ENCODE measurements around the gene GTF2F1. TPM values are rescaled to one million over a fixed set of nuclear protein-coding genes. Genes with fewer than 3 reads are reported as not detected.

The GTF2F1 gene
- total and polyA plus RNA-seq, 9 of the 15 experiments (the other 6 are each of a cell fraction or from before 2014, with no cell fraction given), result 4.7 to 75.4 (median 68.4) TPM

DNA sequence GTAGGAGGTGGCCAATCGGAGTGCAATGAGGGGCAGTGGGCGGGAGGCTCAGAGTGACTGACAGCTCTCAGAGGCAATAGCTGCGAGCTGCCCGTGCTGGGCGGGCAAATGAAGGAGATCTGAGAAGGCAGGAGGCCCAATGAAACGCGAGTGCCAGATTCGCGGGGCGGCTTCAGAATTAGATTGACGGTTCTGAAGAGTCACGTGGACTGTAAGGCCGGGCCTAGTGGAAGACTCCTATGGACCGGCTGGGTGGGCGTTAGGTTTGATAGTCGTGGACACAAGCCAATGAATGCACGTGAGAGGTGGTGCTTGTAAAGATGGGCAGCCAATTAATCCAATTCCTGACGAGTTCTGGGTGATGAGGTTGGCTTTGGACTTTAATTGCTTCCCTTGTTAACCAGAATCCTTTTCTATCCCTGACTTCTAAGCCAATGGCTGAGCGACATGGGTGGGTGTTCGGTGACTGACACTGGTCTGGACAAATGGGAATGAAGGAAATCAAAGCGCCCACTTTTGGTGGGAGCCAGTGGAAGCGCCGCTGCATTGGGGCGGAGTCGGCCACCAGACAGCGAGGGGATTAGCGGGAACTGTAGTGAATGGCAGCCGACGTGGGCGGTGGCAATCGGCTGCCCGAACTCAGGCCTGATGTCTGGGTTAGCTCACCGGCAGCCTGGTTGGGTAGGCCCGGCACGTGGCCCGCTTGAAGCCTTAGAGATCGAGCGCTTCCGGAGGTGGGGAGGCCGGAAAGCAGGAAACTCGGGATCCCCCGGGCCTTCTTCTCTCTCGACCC lies 32.2 kb upstream of the GTF2F1 start (continued):
- TF ChIP-seq CEBPB (tag; IDR thresholded peaks at IDR 0.05) (no peak), PTRF (tag; IDR thresholded peaks at IDR 0.05) (no peak), ZBTB1 (CRISPR knock-in tag; IDR thresholded peaks at IDR 0.05; ENCODE audit: borderline replicate concordance, low read depth) (peak; percentile 92), PML (IDR thresholded peaks at IDR 0.05; ENCODE audit: low read length) (no peak), BRCA1 (IDR thresholded peaks at IDR 0.05) (no peak), BRCA1 (CRISPR knock-in tag; IDR thresholded peaks at IDR 0.05) (no peak), ZNF780A (CRISPR knock-in tag; IDR thresholded peaks at IDR 0.05) (no peak), HDAC1 (IDR thresholded peaks at IDR 0.05) (no peak), ARID1B (IDR thresholded peaks at IDR 0.05) (no peak), HDAC3 (IDR thresholded peaks at IDR 0.05; ENCODE audit: borderline replicate concordance, partially characterized antibody) (no peak), ZNF263 (CRISPR knock-in tag; IDR thresholded peaks at IDR 0.05; ENCODE audit: borderline replicate concordance) (no peak; the same call in 1 of the 2 replicates), GABPB2 (CRISPR knock-in tag; conservative IDR thresholded peaks at IDR 0.05) (no peak), NFE2 (IDR thresholded peaks at IDR 0.05; ENCODE audit: low read depth) (0 out of 2 replicates have a peak, but pooled peaks have one; percentile 13), PTBP1 (IDR thresholded peaks at IDR 0.05; ENCODE audit: low read depth, low read length) (no peak), SMAD2 (IDR thresholded peaks at IDR 0.05; ENCODE audit: low read depth, low read length) (no peak), NBN (IDR thresholded peaks at IDR 0.05; ENCODE audit: low read depth) (no peak), TGIF2 (CRISPR knock-in tag; IDR thresholded peaks at IDR 0.05) (peak; percentile 87; the same call in 1 of the 2 replicates), ESRRB (CRISPR knock-in tag; IDR thresholded peaks at IDR 0.05; ENCODE audit: borderline replicate concordance) (no peak), KLF1 (tag; IDR thresholded peaks at IDR 0.05) (peak; percentile 74; the same call in 1 of the 2 replicates), ZNF766 (CRISPR knock-in tag; conservative IDR thresholded peaks at IDR 0.05) (peak; percentile 77; the same call in 1 of the 2 replicates)
- TF ChIP-seq, protein P1, sequence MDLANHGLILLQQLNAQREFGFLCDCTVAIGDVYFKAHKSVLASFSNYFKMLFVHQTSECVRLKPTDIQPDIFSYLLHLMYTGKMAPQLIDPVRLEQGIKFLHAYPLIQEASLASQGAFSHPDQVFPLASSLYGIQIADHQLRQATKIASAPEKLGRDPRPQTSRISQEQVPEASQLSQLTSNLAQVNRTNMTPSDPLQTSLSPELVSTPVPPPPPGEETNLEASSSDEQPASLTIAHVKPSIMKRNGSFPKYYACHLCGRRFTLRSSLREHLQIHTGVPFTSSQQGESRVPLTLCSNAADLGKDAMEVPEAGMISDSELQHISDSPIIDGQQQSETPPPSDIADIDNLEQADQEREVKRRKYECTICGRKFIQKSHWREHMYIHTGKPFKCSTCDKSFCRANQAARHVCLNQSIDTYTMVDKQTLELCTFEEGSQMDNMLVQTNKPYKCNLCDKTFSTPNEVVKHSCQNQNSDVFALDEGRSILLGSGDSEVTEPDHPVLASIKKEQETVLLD (IDR thresholded peaks at IDR 0.05), result no peak
- TF ChIP-seq, protein P2, sequence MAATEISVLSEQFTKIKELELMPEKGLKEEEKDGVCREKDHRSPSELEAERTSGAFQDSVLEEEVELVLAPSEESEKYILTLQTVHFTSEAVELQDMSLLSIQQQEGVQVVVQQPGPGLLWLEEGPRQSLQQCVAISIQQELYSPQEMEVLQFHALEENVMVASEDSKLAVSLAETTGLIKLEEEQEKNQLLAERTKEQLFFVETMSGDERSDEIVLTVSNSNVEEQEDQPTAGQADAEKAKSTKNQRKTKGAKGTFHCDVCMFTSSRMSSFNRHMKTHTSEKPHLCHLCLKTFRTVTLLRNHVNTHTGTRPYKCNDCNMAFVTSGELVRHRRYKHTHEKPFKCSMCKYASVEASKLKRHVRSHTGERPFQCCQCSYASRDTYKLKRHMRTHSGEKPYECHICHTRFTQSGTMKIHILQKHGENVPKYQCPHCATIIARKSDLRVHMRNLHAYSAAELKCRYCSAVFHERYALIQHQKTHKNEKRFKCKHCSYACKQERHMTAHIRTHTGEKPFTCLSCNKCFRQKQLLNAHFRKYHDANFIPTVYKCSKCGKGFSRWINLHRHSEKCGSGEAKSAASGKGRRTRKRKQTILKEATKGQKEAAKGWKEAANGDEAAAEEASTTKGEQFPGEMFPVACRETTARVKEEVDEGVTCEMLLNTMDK (IDR thresholded peaks at IDR 0.05; ENCODE audit: borderline replicate concordance, insufficient read depth, low read depth, low read length, poor library complexity, severe bottlenecking), result no peak
- TF ChIP-seq, protein P3, sequence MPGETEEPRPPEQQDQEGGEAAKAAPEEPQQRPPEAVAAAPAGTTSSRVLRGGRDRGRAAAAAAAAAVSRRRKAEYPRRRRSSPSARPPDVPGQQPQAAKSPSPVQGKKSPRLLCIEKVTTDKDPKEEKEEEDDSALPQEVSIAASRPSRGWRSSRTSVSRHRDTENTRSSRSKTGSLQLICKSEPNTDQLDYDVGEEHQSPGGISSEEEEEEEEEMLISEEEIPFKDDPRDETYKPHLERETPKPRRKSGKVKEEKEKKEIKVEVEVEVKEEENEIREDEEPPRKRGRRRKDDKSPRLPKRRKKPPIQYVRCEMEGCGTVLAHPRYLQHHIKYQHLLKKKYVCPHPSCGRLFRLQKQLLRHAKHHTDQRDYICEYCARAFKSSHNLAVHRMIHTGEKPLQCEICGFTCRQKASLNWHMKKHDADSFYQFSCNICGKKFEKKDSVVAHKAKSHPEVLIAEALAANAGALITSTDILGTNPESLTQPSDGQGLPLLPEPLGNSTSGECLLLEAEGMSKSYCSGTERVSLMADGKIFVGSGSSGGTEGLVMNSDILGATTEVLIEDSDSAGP (CRISPR knock-in tag; IDR thresholded peaks at IDR 0.05), result no peak
- TF ChIP-seq, protein P4, sequence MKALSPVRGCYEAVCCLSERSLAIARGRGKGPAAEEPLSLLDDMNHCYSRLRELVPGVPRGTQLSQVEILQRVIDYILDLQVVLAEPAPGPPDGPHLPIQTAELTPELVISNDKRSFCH (CRISPR knock-in tag; IDR thresholded peaks at IDR 0.05), result no peak
- TF ChIP-seq, protein P4 (tag; IDR thresholded peaks at IDR 0.05), result peak; percentile 97

Data from K562 (cell line).